Cardiac muscle cell (in vitro differentiated cells and primary cell): ENCODE measurements around the gene UCKL1. TPM values are rescaled to one million over a fixed set of nuclear protein-coding genes. Genes with fewer than 3 reads are reported as not detected.
"Not testable (repeated sequence)": the region's sequence is repeated elsewhere in the genome, so short reads cannot be mapped to it uniquely, and the experiment has no call there.

Source experiments
- DNase-seq, 2 donors: peaks; one replicate each; pipeline versions ENCODE4 v3.0.0 to v3.0.0-alpha.2; 2010 to 2017; ENCODE audit warnings: low read depth in 1 of 2, low spot score in 1 of 2
- H3K27ac ChIP-seq: fragments of 200-600 bp; sonication (generic); 2 replicates; pipeline ENCODE4 v1.5.1; 2016
- H3K27me3 ChIP-seq: fragments of 200-600 bp; sonication (generic); 2 replicates; pipeline ENCODE4 v1.6.0; 2016; ENCODE audit warnings: control low read depth
- H3K36me3 ChIP-seq: fragments of 200-600 bp; sonication (generic); 2 replicates; pipeline ENCODE4 v1.5.1; 2016; ENCODE audit warnings: control low read depth
- H3K4me1 ChIP-seq: fragments of 200-600 bp; sonication (generic); 2 replicates; pipeline ENCODE4 v1.8.1; 2017; ENCODE audit warnings: low read depth, mild to moderate bottlenecking, mixed run types
- H3K4me3 ChIP-seq: fragments of 200-600 bp; sonication (generic); 2 replicates; pipeline ENCODE4 v1.5.1; 2016; ENCODE audit warnings: mild to moderate bottlenecking
- H3K9me3 ChIP-seq: fragments of 200-600 bp; sonication (generic); 2 replicates; pipeline ENCODE4 v1.5.1; 2017; ENCODE audit warnings: low read depth, mild to moderate bottlenecking, control low read depth
- CTCF ChIP-seq: IDR thresholded peaks from 2 replicates; pipeline ENCODE4 v1.5.1; 2012; ENCODE audit warnings: low read depth, mild to moderate bottlenecking, low read length
- polyA plus RNA-seq: library from polyadenylated mRNA; unstranded; fragments of >200 nt; fragmentation: Nextera tagmentation; extraction: Ambion mirVana; gene quantifications from 2 replicates; pipeline ENCODE4 v1.2.1, GENCODE V29; 2016
- total RNA-seq: library from RNA; depleted of rRNA; stranded (reverse); fragments of >200 nt; gene quantifications from 2 replicates; pipeline ENCODE4 v1.2.3, GENCODE V29; 2016

Gene UCKL1
- total and polyA plus RNA-seq, 2 experiments from 2014 or later, result 53.5 to 84.2 TPM

- no peaks in the 10 kb centered on the region for H3K4me1 ChIP-seq
- H3K36me3 ChIP-seq, result no peaks in the 10 kb centered on the region
- no peak for TF ChIP-seq CTCF
- H3K9me3 ChIP-seq, result no peaks in the 10 kb centered on the region
- no peak overlapping the region for H3K4me3 ChIP-seq
- no peaks in the 10 kb centered on the region for H3K27me3 ChIP-seq
- no peak for DNase-seq
- H3K27ac ChIP-seq, result no peak overlapping the region
These were observed 38.4 kb downstream of the UCKL1 start for GRCh38 chr20:63917811-63918210.

GRCh38 chr20:63916371-63916939 lies 39.8 kb downstream of the UCKL1 start:
- not testable (repeated sequence) for H3K27me3 ChIP-seq, H3K36me3 ChIP-seq
- peak in 1 of 2 donors; percentile 23 for DNase-seq

GRCh38 chr20:63915471-63915870 lies 40.7 kb downstream of the UCKL1 start:
- H3K36me3 ChIP-seq, result no peaks in the 10 kb centered on the region
- H3K4me1 ChIP-seq, result no peaks in the 10 kb centered on the region
- no peak for TF ChIP-seq CTCF
- DNase-seq, result no peak
- H3K27me3 ChIP-seq, result no peaks in the 10 kb centered on the region
- no peak overlapping the region for H3K4me3 ChIP-seq
- H3K9me3 ChIP-seq, result no peaks in the 10 kb centered on the region
- H3K27ac ChIP-seq, result no peak overlapping the region

More at GRCh38 chr20:63916371-63916939, 39.8 kb downstream of the UCKL1 start:
- H3K9me3 ChIP-seq, H3K4me1 ChIP-seq, H3K4me3 ChIP-seq, H3K27ac ChIP-seq: not testable (repeated sequence)

GRCh38 chr20:63913768-63914167 lies 42.4 kb downstream of the UCKL1 start:
- H3K9me3 ChIP-seq, result no peaks in the 10 kb centered on the region
- DNase-seq, result no peak
- H3K36me3 ChIP-seq, result no peaks in the 10 kb centered on the region
- H3K27me3 ChIP-seq, result no peaks in the 10 kb centered on the region
- no peak overlapping the region for H3K4me3 ChIP-seq
- TF ChIP-seq CTCF, result no peak
- H3K27ac ChIP-seq, result no peak overlapping the region
- no peaks in the 10 kb centered on the region for H3K4me1 ChIP-seq

- no peak for TF ChIP-seq CTCF
- Histone ChIP-seq H3K27ac (no peak overlapping the region), H3K36me3 (no peaks in the 10 kb centered on the region), H3K9me3 (no peaks in the 10 kb centered on the region), H3K27me3 (no peaks in the 10 kb centered on the region), H3K4me1 (peaks cover 13% of the 10 kb centered on the region), H3K4me3 (no peak overlapping the region)
- DNase-seq, result peak in 1 of 2 donors; percentile 27
These were observed 45.0 kb downstream of the UCKL1 start for GRCh38 chr20:63911176-63911575.

GRCh38 chr20:63908008-63908682 lies 48.1 kb downstream of the UCKL1 start:
- Histone ChIP-seq H3K27ac (peak overlapping the region; percentile 41), H3K4me3 (no peak overlapping the region), H3K27me3 (no peaks in the 10 kb centered on the region), H3K9me3 (no peaks in the 10 kb centered on the region), H3K36me3 (no peaks in the 10 kb centered on the region), H3K4me1 (peaks cover 13% of the 10 kb centered on the region)
- TF ChIP-seq CTCF, result no peak
- DNase-seq, result no peak
